RWPE2 (cell line): Measurements from ENCODE around the gene LIPH.

Experiments
- ATAC-seq: fragments of 200-7000 bp; cut with Tn5 transposase; 3 replicates; pipeline ENCODE4 v1.9.1; 2021; ENCODE audit warnings: low read depth
- DNase-seq: peaks from one replicate; pipeline ENCODE4 v3.0.0-alpha.2; 2020; ENCODE audit warnings: low spot score
- H3K27ac ChIP-seq: fragments of 450-650 bp; 2 replicates; pipeline ENCODE4 v1.5.1; 2017; ENCODE audit warnings: mild to moderate bottlenecking; ENCODE audit not compliant: poor library complexity, severe bottlenecking
- H3K27me3 ChIP-seq: fragments of 250-450 bp; sonication (Bioruptor Pico); 2 replicates; pipeline ENCODE4 v1.5.1; 2021; ENCODE audit warnings: mild to moderate bottlenecking, moderate library complexity; ENCODE audit not compliant: insufficient read depth, poor library complexity, severe bottlenecking
- H3K36me3 ChIP-seq: fragments of 250-450 bp; sonication (Bioruptor Pico); 2 replicates; pipeline ENCODE4 v1.5.1; 2020; ENCODE audit warnings: low read depth, mild to moderate bottlenecking, moderate library complexity
- H3K4me1 ChIP-seq: fragments of 250-450 bp; sonication (Bioruptor Pico); 2 replicates; pipeline ENCODE4 v1.5.1; 2021; ENCODE audit warnings: mild to moderate bottlenecking, moderate library complexity; ENCODE audit not compliant: insufficient read depth, poor library complexity, severe bottlenecking
- H3K4me3 ChIP-seq: fragments of 250-450 bp; sonication (Bioruptor Pico); 2 replicates; pipeline ENCODE4 v1.5.1; 2021; ENCODE audit warnings: mild to moderate bottlenecking, moderate library complexity; ENCODE audit not compliant: severe bottlenecking
- H3K9me3 ChIP-seq: fragments of 250-450 bp; sonication (Bioruptor Pico); 2 replicates; pipeline ENCODE4 v1.5.1; 2021; ENCODE audit warnings: mild to moderate bottlenecking, moderate library complexity; ENCODE audit not compliant: severe bottlenecking
- TF ChIP-seq, protein P1 (sequence below): fragments of 450-650 bp; IDR thresholded peaks from one replicate; pipeline ENCODE4 v1.5.1; 2017; ENCODE audit warnings: mild to moderate bottlenecking, moderate library complexity; ENCODE audit not compliant: poor library complexity, severe bottlenecking

Gene LIPH

DNA sequence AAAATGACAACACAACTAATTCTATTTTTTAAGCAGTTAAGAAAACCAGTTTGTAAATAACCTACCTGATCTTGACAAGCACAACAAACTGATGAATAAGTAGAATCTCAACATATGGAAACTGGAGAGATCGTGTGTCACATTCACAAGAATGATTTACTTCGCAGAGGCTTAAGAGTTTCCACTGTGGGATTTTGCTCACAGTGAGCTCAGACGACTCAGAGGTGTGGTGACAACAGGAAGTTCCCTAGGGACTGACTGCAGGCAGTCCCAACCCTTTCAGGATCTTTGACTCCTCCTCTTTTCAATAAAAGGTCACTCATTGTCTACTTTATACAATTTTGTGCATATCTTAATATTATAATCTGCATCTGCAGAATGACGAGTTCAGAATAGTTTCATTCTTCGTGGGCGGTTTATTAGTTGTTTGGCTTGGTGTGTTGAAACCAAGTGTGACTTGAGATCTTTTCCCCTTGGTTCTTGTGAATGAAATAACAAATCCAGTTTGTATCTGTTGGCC is at the start of gene LIPH:
TSS of gene LIPH (minus strand) at position 231 of the 520 bp plus-strand sequence. CDS start at position 114, 117 bp downstream.
- peak; percentile 53 for ATAC-seq
- TF ChIP-seq, protein P1, sequence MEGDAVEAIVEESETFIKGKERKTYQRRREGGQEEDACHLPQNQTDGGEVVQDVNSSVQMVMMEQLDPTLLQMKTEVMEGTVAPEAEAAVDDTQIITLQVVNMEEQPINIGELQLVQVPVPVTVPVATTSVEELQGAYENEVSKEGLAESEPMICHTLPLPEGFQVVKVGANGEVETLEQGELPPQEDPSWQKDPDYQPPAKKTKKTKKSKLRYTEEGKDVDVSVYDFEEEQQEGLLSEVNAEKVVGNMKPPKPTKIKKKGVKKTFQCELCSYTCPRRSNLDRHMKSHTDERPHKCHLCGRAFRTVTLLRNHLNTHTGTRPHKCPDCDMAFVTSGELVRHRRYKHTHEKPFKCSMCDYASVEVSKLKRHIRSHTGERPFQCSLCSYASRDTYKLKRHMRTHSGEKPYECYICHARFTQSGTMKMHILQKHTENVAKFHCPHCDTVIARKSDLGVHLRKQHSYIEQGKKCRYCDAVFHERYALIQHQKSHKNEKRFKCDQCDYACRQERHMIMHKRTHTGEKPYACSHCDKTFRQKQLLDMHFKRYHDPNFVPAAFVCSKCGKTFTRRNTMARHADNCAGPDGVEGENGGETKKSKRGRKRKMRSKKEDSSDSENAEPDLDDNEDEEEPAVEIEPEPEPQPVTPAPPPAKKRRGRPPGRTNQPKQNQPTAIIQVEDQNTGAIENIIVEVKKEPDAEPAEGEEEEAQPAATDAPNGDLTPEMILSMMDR = no peak
- no peaks in the 10 kb centered on the region for H3K27me3 ChIP-seq
- H3K4me1 ChIP-seq = peaks cover 38% of the 10 kb centered on the region
- no peaks in the 10 kb centered on the region for H3K36me3 ChIP-seq
- DNase-seq = no peak
- H3K27ac ChIP-seq = peak within 1 kb of the TSS; percentile 44
- H3K9me3 ChIP-seq = no peaks in the 10 kb centered on the region
- peak within 1 kb of the TSS; percentile 18 for H3K4me3 ChIP-seq

DNA sequence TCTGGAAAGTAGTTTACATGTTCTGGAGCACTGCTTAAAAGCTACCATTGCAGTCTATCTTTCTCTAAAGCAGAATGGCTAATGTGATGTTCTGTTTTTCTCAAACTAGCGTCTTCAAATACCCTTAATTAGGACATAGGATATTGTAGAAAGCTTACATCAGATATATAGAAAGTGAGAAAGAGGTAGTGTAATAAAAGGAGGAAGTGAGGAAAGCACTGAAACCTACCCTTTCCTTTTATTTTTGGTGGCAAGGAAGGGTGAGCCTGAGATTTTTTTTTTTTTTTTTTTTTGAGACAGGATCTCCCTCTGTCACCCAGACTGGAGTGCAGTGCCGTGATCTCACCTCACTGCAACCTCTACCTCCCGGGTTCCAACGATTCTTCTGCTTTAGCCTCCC is 43.1 kb upstream of the LIPH start:
- H3K4me3 ChIP-seq = no peak overlapping the region
- H3K36me3 ChIP-seq = peaks cover 63% of the 10 kb centered on the region
- no peaks in the 10 kb centered on the region for H3K4me1 ChIP-seq
- TF ChIP-seq, protein P1 = no peak
- ATAC-seq = no peak
- H3K27me3 ChIP-seq = no peaks in the 10 kb centered on the region
- H3K9me3 ChIP-seq = no peaks in the 10 kb centered on the region
- no peak for DNase-seq
- no peak overlapping the region for H3K27ac ChIP-seq

DNA sequence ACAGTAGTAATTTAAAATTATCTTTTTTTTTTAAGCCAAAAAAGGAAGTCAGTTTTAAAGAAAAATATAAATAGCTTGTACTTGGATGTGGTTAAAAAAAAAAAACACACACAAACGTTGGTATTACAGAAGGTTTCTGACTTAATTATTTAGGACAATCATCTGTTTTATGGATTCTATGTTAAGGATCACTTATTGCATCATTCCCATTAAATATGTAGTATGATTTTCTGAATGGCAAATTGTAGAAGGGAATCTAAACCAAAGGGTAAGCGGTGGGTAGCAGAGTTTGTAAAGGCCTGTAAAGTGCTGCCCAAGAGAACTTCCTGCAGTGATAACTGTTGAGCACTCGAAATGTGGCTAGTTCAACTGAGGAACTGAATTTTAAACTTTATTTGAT is 41.7 kb upstream of the LIPH start:
- Histone ChIP-seq H3K4me1 (no peaks in the 10 kb centered on the region), H3K27me3 (no peaks in the 10 kb centered on the region), H3K36me3 (peaks cover 58% of the 10 kb centered on the region), H3K4me3 (no peak overlapping the region), H3K9me3 (no peaks in the 10 kb centered on the region), H3K27ac (no peak overlapping the region)
- ATAC-seq = no peak
- no peak for DNase-seq
- TF ChIP-seq, protein P1 = no peak

DNA sequence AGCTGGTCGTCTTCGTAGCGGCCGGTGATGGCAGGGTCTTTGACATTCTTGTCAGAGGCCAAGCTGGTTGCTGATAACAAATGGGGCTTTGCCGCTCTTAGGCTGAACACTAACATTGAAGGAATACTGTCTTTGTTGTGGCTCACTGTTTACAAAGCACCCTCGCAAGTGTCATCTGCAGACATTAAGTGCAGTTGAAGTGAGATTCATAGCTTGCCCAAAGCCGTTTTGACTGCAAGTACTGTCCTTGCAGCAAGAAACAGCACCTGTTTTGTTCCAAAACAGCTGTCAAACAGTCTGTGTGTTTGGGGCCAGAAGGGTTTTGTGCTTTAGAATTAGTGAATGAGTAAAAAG is 34.3 kb upstream of the LIPH start:
- no peak for ATAC-seq
- DNase-seq = no peak

More for the DNA sequence above, 34.3 kb upstream of the LIPH start:
- H3K9me3 ChIP-seq = no peaks in the 10 kb centered on the region
- H3K27ac ChIP-seq = peak overlapping the region; percentile 20
- TF ChIP-seq, protein P1 = no peak
- H3K4me3 ChIP-seq = peak overlapping the region; percentile 87
- peaks cover 15% of the 10 kb centered on the region for H3K36me3 ChIP-seq
- H3K4me1 ChIP-seq = no peaks in the 10 kb centered on the region
- H3K27me3 ChIP-seq = no peaks in the 10 kb centered on the region
